ENCODE data around the gene IFI44. TPM values are rescaled to one million over a fixed set of nuclear protein-coding genes. Genes with fewer than 3 reads are reported as not detected.

The IFI44 gene
- total RNA-seq, 5 donors from 2014 or later (not counting 1 experiment from before 2014, with no cell fraction given): 27.0 to 54.2 (median 38.1) TPM

DNA sequence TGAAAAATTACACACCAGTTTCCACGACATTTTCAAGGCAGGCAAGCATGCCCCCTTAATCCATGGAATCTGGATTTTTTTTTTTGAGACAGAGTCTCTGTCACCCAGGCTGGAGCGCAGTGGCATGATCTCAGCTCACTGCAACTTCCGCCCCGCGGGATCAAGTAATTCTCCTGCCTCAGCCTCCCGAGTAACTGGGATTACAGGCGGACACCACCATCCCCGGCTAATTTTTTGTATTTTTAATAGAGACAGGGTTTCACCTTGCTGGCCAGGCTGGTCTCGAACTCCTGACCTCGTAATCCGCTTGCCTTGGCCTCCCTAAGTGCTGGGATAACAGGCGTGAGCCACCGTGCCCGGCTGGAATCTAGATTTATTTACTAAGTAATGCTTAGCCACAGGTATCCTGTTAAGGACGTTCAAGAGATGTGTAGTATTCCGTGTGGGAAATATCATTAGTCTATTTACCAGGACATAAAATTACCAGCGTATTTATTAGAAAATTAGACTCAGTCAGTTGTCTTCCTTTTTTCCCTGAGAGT is 2.5 kb downstream of the IFI44 start:
- peak overlapping the region in 1 of 2 donors; percentile 50 for H3K4me3 ChIP-seq (ENCODE audit: control insufficient read depth in 1 of 2, extremely low read depth in 1 of 2, low read length in 1 of 2)
- peaks cover 0 to 11% of the 10 kb centered on the region in 2 donors for H3K36me3 ChIP-seq (ENCODE audit: control insufficient read depth in 2 of 2, extremely low read depth in 1 of 2, insufficient read depth in 1 of 2, low read length in 1 of 2)
- DNase-seq (no peak), ATAC-seq (replicated peaks in 1 of 4) (no peak)
- Mint-ChIP-seq H3K36me3 (peaks cover 42% of the 10 kb centered on the region), H3K9me3 (peaks cover 2 to 11% (median 11%) of the 10 kb centered on the region in 3 donors), H3K27me3 (no peaks in the 10 kb centered on the region), H3K4me3 (peak overlapping the region; percentile 89 to 93 (median 92)), H3K4me1 (peaks cover 55 to 72% (median 71%) of the 10 kb centered on the region in 3 donors), H3K27ac (peak overlapping the region; percentile 57 to 96)
- no peaks in the 10 kb centered on the region for H3K27me3 ChIP-seq (replicated peaks in 1 of 2; ENCODE audit: control insufficient read depth in 2 of 2, extremely low read depth in 1 of 2, insufficient read depth in 2 of 2, low read length in 1 of 2)
- 91% methylated on average over 9 of the region's 17 CpGs for WGBS (ENCODE audit: insufficient coverage)
- H3K9me3 ChIP-seq: peaks cover 2% of the 10 kb centered on the region
- ChIA-PET CTCF (interaction anchor here in 1 of 2 donors (1.3 kb wide), 1 partner anchor 31 kb away, joined by 5 read pairs; the partner anchor contains the start of gene IFI44L), POLR2A (interaction anchor here in 1 of 2 donors (1.5 kb wide), 1 partner anchor 32 kb away, joined by 6 read pairs; the partner anchor contains the start of gene IFI44L)
- peaks cover 11 to 20% of the 10 kb centered on the region in 2 experiments for H3K4me1 ChIP-seq (ENCODE audit: control insufficient read depth in 1 of 2, extremely low read depth in 1 of 2, insufficient read depth in 2 of 2, low read length in 2 of 2)
- no peak overlapping the region for H3K27ac ChIP-seq (ENCODE audit: low read length)

GRCh38 chr1:78658901-78659300 is 9.3 kb downstream of the IFI44 start:
- Mint-ChIP-seq H3K9me3 (no peaks in the 10 kb centered on the region), H3K4me1 (peaks cover 23 to 61% (median 28%) of the 10 kb centered on the region in 3 donors), H3K27ac (peak overlapping the region; percentile 18 to 70), H3K36me3 (peaks cover 74% of the 10 kb centered on the region), H3K4me3 (no peak overlapping the region), H3K27me3 (no peaks in the 10 kb centered on the region)
- no peaks in the 10 kb centered on the region for H3K27me3 ChIP-seq (replicated peaks in 1 of 2; ENCODE audit: control insufficient read depth in 2 of 2, extremely low read depth in 1 of 2, insufficient read depth in 2 of 2, low read length in 1 of 2)
- WGBS (ENCODE audit: insufficient coverage): no CpG with 5 or more reads among the region's 1 CpG
- H3K4me3 ChIP-seq (ENCODE audit: control insufficient read depth in 1 of 2, extremely low read depth in 1 of 2, low read length in 1 of 2): no peak overlapping the region
- ChIA-PET CTCF (no interaction called here), POLR2A (interaction anchor here in 1 of 2 donors (0.6 kb wide), 2 partner anchors 37 to 58 kb away, joined by 3 read pairs; no protein-coding TSS in a partner anchor)
- DNase-seq: no peak
- peaks cover 0 to 62% of the 10 kb centered on the region in 2 donors for H3K36me3 ChIP-seq (ENCODE audit: control insufficient read depth in 2 of 2, extremely low read depth in 1 of 2, insufficient read depth in 1 of 2, low read length in 1 of 2)
- H3K9me3 ChIP-seq: no peaks in the 10 kb centered on the region
- no peak for ATAC-seq (replicated peaks in 1 of 4)
- H3K4me1 ChIP-seq (ENCODE audit: control insufficient read depth in 1 of 2, extremely low read depth in 1 of 2, insufficient read depth in 2 of 2, low read length in 2 of 2): no peaks in the 10 kb centered on the region
- no peak overlapping the region for H3K27ac ChIP-seq (ENCODE audit: low read length)

- Histone ChIP-seq H3K4me1 (ENCODE audit: control insufficient read depth in 1 of 2, extremely low read depth in 1 of 2, insufficient read depth in 2 of 2, low read length in 2 of 2) (no peaks in the 10 kb centered on the region), H3K27ac (ENCODE audit: low read length) (no peak overlapping the region), H3K4me3 (ENCODE audit: control insufficient read depth in 1 of 2, extremely low read depth in 1 of 2, low read length in 1 of 2) (no peak overlapping the region), H3K9me3 (no peaks in the 10 kb centered on the region), H3K36me3 (ENCODE audit: control insufficient read depth in 2 of 2, extremely low read depth in 1 of 2, insufficient read depth in 1 of 2, low read length in 1 of 2) (peaks cover 0 to 41% of the 10 kb centered on the region in 2 donors), H3K27me3 (replicated peaks in 1 of 2; ENCODE audit: control insufficient read depth in 2 of 2, extremely low read depth in 1 of 2, insufficient read depth in 2 of 2, low read length in 1 of 2) (no peaks in the 10 kb centered on the region)
- DNase-seq: no peak
- Mint-ChIP-seq H3K36me3 (peaks cover 44% of the 10 kb centered on the region), H3K27me3 (no peaks in the 10 kb centered on the region), H3K9me3 (no peaks in the 10 kb centered on the region), H3K4me1 (peaks cover 6 to 25% (median 9%) of the 10 kb centered on the region in 3 donors), H3K4me3 (no peak overlapping the region), H3K27ac (peak overlapping the region; percentile 13 to 54)
- WGBS (ENCODE audit: insufficient coverage): no CpG with 5 or more reads among the region's 2 CpGs
- POLR2A ChIA-PET: interaction anchor here in 1 of 2 donors (0.6 kb wide), 1 partner anchor 9 kb away, joined by 3 read pairs; no protein-coding TSS in a partner anchor
- ATAC-seq (replicated peaks in 1 of 4): no peak
- CTCF ChIA-PET: interaction anchor here in 1 of 2 donors (1.0 to 1.2 kb wide), 2 partner anchors 10 to 44 kb away, joined by 3 to 4 read pairs; partner anchors contain the start of gene IFI44L
Observed at GRCh38 chr1:78663923-78664322, 14.3 kb downstream of the IFI44 start.

- Mint-ChIP-seq H3K9me3 (no peaks in the 10 kb centered on the region), H3K4me3 (no peak overlapping the region), H3K36me3 (peaks cover 35% of the 10 kb centered on the region), H3K4me1 (peaks cover 1 to 18% (median 2%) of the 10 kb centered on the region in 3 donors), H3K27me3 (no peaks in the 10 kb centered on the region), H3K27ac (peak overlapping the region in 1 of 2 donors; percentile 33)
- H3K36me3 ChIP-seq (ENCODE audit: control insufficient read depth in 2 of 2, extremely low read depth in 1 of 2, insufficient read depth in 1 of 2, low read length in 1 of 2): peaks cover 0 to 33% of the 10 kb centered on the region in 2 donors
- H3K27me3 ChIP-seq (replicated peaks in 1 of 2; ENCODE audit: control insufficient read depth in 2 of 2, extremely low read depth in 1 of 2, insufficient read depth in 2 of 2, low read length in 1 of 2): no peaks in the 10 kb centered on the region
- no CpG with 5 or more reads among the region's 1 CpG for WGBS (ENCODE audit: insufficient coverage)
- ChIA-PET POLR2A (interaction anchor here (0.6 kb wide), 2 partner anchors 8 to 14 kb away, joined by 3 to 5 read pairs; no protein-coding TSS in a partner anchor), CTCF (interaction anchor here (0.7 to 1.2 kb wide), 4 partner anchors 9 to 47 kb away, joined by 3 to 5 read pairs (median 4); partner anchors contain the start of gene IFI44L (in 1 of the 2))
- ATAC-seq (replicated peaks in 1 of 4) (no peak), DNase-seq (no peak)
- H3K4me3 ChIP-seq (ENCODE audit: control insufficient read depth in 1 of 2, extremely low read depth in 1 of 2, low read length in 1 of 2): no peak overlapping the region
- H3K9me3 ChIP-seq: no peaks in the 10 kb centered on the region
- no peaks in the 10 kb centered on the region for H3K4me1 ChIP-seq (ENCODE audit: control insufficient read depth in 1 of 2, extremely low read depth in 1 of 2, insufficient read depth in 2 of 2, low read length in 2 of 2)
- no peak overlapping the region for H3K27ac ChIP-seq (ENCODE audit: low read length)
Observed at GRCh38 chr1:78664763-78665162, 15.1 kb downstream of the IFI44 start.

DNA sequence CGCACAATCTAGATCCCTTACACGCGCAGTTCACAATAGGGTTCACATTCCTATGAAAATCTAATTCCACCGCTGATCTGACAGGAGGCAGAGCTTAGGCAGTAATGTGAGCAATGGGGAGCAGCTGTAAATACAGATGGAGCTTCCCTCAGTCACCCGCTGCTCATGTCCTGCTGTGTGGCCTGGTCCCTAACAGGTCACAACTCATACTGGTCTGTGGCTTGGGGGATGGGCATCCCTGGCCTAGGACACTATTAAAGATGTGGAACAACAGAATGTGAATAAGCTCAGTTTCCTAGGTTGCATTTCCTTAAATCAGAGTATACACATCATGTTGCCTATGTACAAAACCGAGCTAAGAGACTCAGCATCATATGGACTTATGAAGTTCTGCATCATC is 16.2 kb downstream of the IFI44 start:
- H3K27ac ChIP-seq (ENCODE audit: low read length): no peak overlapping the region
- H3K9me3 Mint-ChIP-seq: no peaks in the 10 kb centered on the region
- H3K27me3 ChIP-seq (replicated peaks in 1 of 2; ENCODE audit: control insufficient read depth in 2 of 2, extremely low read depth in 1 of 2, insufficient read depth in 2 of 2, low read length in 1 of 2): no peaks in the 10 kb centered on the region
- H3K27me3 Mint-ChIP-seq: no peaks in the 10 kb centered on the region
- WGBS (ENCODE audit: insufficient coverage): 92% methylated on average over 2 of the region's 6 CpGs
- no peaks in the 10 kb centered on the region for H3K9me3 ChIP-seq
- no peak overlapping the region for H3K4me3 Mint-ChIP-seq
- CTCF ChIA-PET: interaction anchor here in 1 of 2 donors (1.4 kb wide), 1 partner anchor 9 kb away, joined by 5 read pairs; no protein-coding TSS in a partner anchor
- DNase-seq: no peak
- peaks cover 0 to 17% (median 1%) of the 10 kb centered on the region in 3 donors for H3K4me1 Mint-ChIP-seq
- H3K27ac Mint-ChIP-seq: no peak overlapping the region
- H3K36me3 Mint-ChIP-seq: peaks cover 27% of the 10 kb centered on the region
- no peak overlapping the region for H3K4me3 ChIP-seq (ENCODE audit: control insufficient read depth in 1 of 2, extremely low read depth in 1 of 2, low read length in 1 of 2)
- POLR2A ChIA-PET: interaction anchor here in 1 of 2 donors (0.6 kb wide), 1 partner anchor 24 kb away, joined by 4 read pairs; no protein-coding TSS in a partner anchor
- H3K36me3 ChIP-seq (ENCODE audit: control insufficient read depth in 2 of 2, extremely low read depth in 1 of 2, insufficient read depth in 1 of 2, low read length in 1 of 2): peaks cover 0 to 23% of the 10 kb centered on the region in 2 donors
- no peak for ATAC-seq (replicated peaks in 1 of 4)
- no peaks in the 10 kb centered on the region for H3K4me1 ChIP-seq (ENCODE audit: control insufficient read depth in 1 of 2, extremely low read depth in 1 of 2, insufficient read depth in 2 of 2, low read length in 2 of 2)

DNA sequence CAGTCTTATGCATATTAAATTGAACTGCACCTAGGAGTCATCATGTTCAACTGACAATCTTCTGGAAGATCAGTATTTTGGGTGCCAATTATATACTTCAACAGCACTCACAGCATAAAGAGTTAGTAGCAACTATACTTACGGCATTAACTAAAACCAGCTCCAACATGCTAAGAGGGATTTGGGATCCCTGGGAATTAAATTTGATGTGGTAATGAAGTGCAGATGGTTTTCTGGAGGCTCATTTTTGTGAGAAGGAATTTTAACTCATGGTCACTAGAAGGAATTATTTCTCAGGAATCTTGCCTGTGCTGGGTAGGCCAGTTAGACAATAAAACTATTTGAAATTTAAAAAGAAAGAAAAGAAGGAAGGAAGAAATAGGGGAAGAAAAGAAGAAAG is 18.3 kb downstream of the IFI44 start:
- Mint-ChIP-seq H3K9me3 (no peaks in the 10 kb centered on the region), H3K27me3 (no peaks in the 10 kb centered on the region), H3K4me3 (no peak overlapping the region), H3K4me1 (peaks cover 6 to 20% (median 10%) of the 10 kb centered on the region in 3 donors), H3K36me3 (peaks cover 11% of the 10 kb centered on the region), H3K27ac (no peak overlapping the region)
- ChIA-PET CTCF (no interaction called here), POLR2A (no interaction called here)
- H3K9me3 ChIP-seq: no peaks in the 10 kb centered on the region
- WGBS (ENCODE audit: insufficient coverage): no CpG with 5 or more reads among the region's 1 CpG
- ATAC-seq (replicated peaks in 1 of 4) (no peak), DNase-seq (no peak)
- no peak overlapping the region for H3K4me3 ChIP-seq (ENCODE audit: control insufficient read depth in 1 of 2, extremely low read depth in 1 of 2, low read length in 1 of 2)
- H3K27me3 ChIP-seq (replicated peaks in 1 of 2; ENCODE audit: control insufficient read depth in 2 of 2, extremely low read depth in 1 of 2, insufficient read depth in 2 of 2, low read length in 1 of 2): no peaks in the 10 kb centered on the region
- H3K27ac ChIP-seq (ENCODE audit: low read length): no peak overlapping the region
- H3K36me3 ChIP-seq (ENCODE audit: control insufficient read depth in 2 of 2, extremely low read depth in 1 of 2, insufficient read depth in 1 of 2, low read length in 1 of 2): peaks cover 0 to 5% of the 10 kb centered on the region in 2 donors
- no peaks in the 10 kb centered on the region for H3K4me1 ChIP-seq (ENCODE audit: control insufficient read depth in 1 of 2, extremely low read depth in 1 of 2, insufficient read depth in 2 of 2, low read length in 2 of 2)
